ENCODE measurements around the gene SH3PXD2A. TPM values are rescaled to one million over a fixed set of nuclear protein-coding genes. Genes with fewer than 3 reads are reported as not detected.

SH3PXD2A gene
- total and polyA plus RNA-seq, 4 experiments from 2014 or later: 0.39 to 17.5 (median 8.9) TPM

DNA sequence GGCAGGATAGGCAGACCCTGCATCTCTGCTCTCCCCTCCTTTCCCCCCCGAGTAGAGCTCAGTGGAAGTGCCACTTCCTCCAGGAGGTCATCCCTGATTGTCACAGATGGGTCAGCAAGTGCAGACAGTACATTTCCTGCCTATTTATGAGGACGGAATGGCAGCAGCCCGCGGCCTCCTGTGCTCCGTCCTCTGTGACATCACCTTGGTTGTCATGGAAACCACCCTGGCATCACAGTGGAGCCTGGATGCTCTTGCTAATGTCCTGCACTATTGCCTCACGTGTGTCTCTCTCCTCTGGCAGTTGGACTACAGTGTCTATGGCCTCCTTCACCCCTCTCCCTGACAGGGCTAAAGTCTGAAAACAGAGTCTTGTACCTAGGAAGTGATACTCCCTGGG lies 148.6 kb downstream of the SH3PXD2A start:
- H3K27ac Mint-ChIP-seq: no peak overlapping the region
- CTCF ChIA-PET (ENCODE audit: partially characterized antibody): interaction anchor here (2.0 kb wide), 1 partner anchor 20 kb away, joined by 7 read pairs; no protein-coding TSS in a partner anchor
- Histone ChIP-seq H3K4me3 (ENCODE audit: low read length in 2 of 2) (no peak overlapping the region), H3K36me3 (ENCODE audit: insufficient read depth, low read length) (no peaks in the 10 kb centered on the region), H3K4me1 (ENCODE audit: insufficient read depth, low read length) (no peaks in the 10 kb centered on the region), H3K27me3 (ENCODE audit: insufficient read depth, low read length) (no peaks in the 10 kb centered on the region), H3K27ac (ENCODE audit: low read depth, low read length) (no peak overlapping the region), H3K9me3 (ENCODE audit: control insufficient read depth in 1 of 2, low read length in 2 of 2) (no peaks in the 10 kb centered on the region)
- POLR2A ChIA-PET (ENCODE audit: partially characterized antibody): no interaction called here
- H3K36me3 Mint-ChIP-seq: no peaks in the 10 kb centered on the region
- intact Hi-C loops (cut with micrococcal nuclease): no loop called here
- H3K4me1 Mint-ChIP-seq: no peaks in the 10 kb centered on the region
- DNase-seq: no peak
- H3K4me3 Mint-ChIP-seq: no peak overlapping the region
- no peaks in the 10 kb centered on the region for H3K9me3 Mint-ChIP-seq
- no peaks in the 10 kb centered on the region for H3K27me3 Mint-ChIP-seq

GRCh38 chr10:103706047-103706446 lies 149.3 kb downstream of the SH3PXD2A start:
- no peak for DNase-seq
- Histone ChIP-seq H3K27me3 (ENCODE audit: insufficient read depth, low read length) (no peaks in the 10 kb centered on the region), H3K27ac (ENCODE audit: low read depth, low read length) (no peak overlapping the region), H3K36me3 (ENCODE audit: insufficient read depth, low read length) (no peaks in the 10 kb centered on the region), H3K9me3 (ENCODE audit: control insufficient read depth in 1 of 2, low read length in 2 of 2) (no peaks in the 10 kb centered on the region), H3K4me1 (ENCODE audit: insufficient read depth, low read length) (no peaks in the 10 kb centered on the region), H3K4me3 (ENCODE audit: low read length in 2 of 2) (no peak overlapping the region)
- H3K36me3 Mint-ChIP-seq: no peaks in the 10 kb centered on the region
- ChIA-PET CTCF (ENCODE audit: partially characterized antibody) (interaction anchor here (1.7 to 2.0 kb wide), 2 partner anchors 10 to 20 kb away, joined by 6 to 7 read pairs; no protein-coding TSS in a partner anchor), POLR2A (ENCODE audit: partially characterized antibody) (no interaction called here)
- H3K27ac Mint-ChIP-seq: no peak overlapping the region
- no peaks in the 10 kb centered on the region for H3K27me3 Mint-ChIP-seq
- intact Hi-C loops (cut with micrococcal nuclease): no loop called here
- no peaks in the 10 kb centered on the region for H3K4me1 Mint-ChIP-seq
- H3K9me3 Mint-ChIP-seq: no peaks in the 10 kb centered on the region
- H3K4me3 Mint-ChIP-seq: no peak overlapping the region

GRCh38 chr10:103703941-103704919 lies 151.1 kb downstream of the SH3PXD2A start:
- no peaks in the 10 kb centered on the region for H3K4me1 Mint-ChIP-seq
- no peak overlapping the region for H3K4me3 Mint-ChIP-seq
- no peak overlapping the region for H3K27ac ChIP-seq (ENCODE audit: low read depth, low read length)
- no peak overlapping the region for H3K27ac Mint-ChIP-seq
- no peaks in the 10 kb centered on the region for H3K36me3 ChIP-seq (ENCODE audit: insufficient read depth, low read length)
- H3K9me3 ChIP-seq (ENCODE audit: control insufficient read depth in 1 of 2, low read length in 2 of 2): no peaks in the 10 kb centered on the region
- H3K36me3 Mint-ChIP-seq: no peaks in the 10 kb centered on the region
- intact Hi-C loops (cut with micrococcal nuclease): no loop called here
- H3K27me3 Mint-ChIP-seq: no peaks in the 10 kb centered on the region
- CTCF ChIA-PET (ENCODE audit: partially characterized antibody): interaction anchor here (1.7 to 2.5 kb wide), 3 partner anchors 8 to 18 kb away, joined by 6 to 16 read pairs (median 8); no protein-coding TSS in a partner anchor
- H3K4me3 ChIP-seq (ENCODE audit: low read length in 2 of 2): no peak overlapping the region
- H3K4me1 ChIP-seq (ENCODE audit: insufficient read depth, low read length): no peaks in the 10 kb centered on the region
- DNase-seq: no peak
- no peaks in the 10 kb centered on the region for H3K9me3 Mint-ChIP-seq
- POLR2A ChIA-PET (ENCODE audit: partially characterized antibody): no interaction called here
- H3K27me3 ChIP-seq (ENCODE audit: insufficient read depth, low read length): no peaks in the 10 kb centered on the region

- Histone ChIP-seq H3K4me3 (ENCODE audit: low read length in 2 of 2) (no peak overlapping the region), H3K9me3 (ENCODE audit: control insufficient read depth in 1 of 2, low read length in 2 of 2) (no peaks in the 10 kb centered on the region), H3K27me3 (ENCODE audit: insufficient read depth, low read length) (no peaks in the 10 kb centered on the region), H3K27ac (ENCODE audit: low read depth, low read length) (no peak overlapping the region), H3K36me3 (ENCODE audit: insufficient read depth, low read length) (no peaks in the 10 kb centered on the region), H3K4me1 (ENCODE audit: insufficient read depth, low read length) (peaks cover 8% of the 10 kb centered on the region)
- CTCF ChIA-PET (ENCODE audit: partially characterized antibody): interaction anchor here (2.1 to 2.5 kb wide), 2 partner anchors 11 to 15 kb away, joined by 8 to 16 read pairs; no protein-coding TSS in a partner anchor
- Mint-ChIP-seq H3K27ac (no peak overlapping the region), H3K9me3 (no peaks in the 10 kb centered on the region), H3K4me3 (no peak overlapping the region), H3K4me1 (peaks cover under 1 to 13% (median 4%) of the 10 kb centered on the region in 4 donors), H3K36me3 (no peaks in the 10 kb centered on the region), H3K27me3 (no peaks in the 10 kb centered on the region)
- POLR2A ChIA-PET (ENCODE audit: partially characterized antibody): no interaction called here
- intact Hi-C loops (cut with micrococcal nuclease): no loop called here
- no peak for DNase-seq
These were observed 153.8 kb downstream of the SH3PXD2A start for GRCh38 chr10:103701380-103702222.

DNA sequence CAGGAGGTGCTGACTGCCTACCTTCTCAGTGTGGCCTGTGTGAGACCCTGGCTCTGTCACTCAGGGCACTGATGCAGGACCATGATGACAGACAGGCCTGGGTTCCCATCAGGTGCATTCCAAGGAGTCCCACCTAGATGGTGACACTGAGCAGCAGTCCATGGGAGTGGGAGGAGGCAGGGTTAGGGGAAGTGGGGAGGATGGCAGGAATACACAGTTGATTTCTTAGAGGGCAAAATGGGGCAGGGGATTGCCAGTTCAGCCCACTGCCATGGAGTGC lies 155.0 kb downstream of the SH3PXD2A start:
- intact Hi-C loops (cut with micrococcal nuclease): no loop called here

DNA sequence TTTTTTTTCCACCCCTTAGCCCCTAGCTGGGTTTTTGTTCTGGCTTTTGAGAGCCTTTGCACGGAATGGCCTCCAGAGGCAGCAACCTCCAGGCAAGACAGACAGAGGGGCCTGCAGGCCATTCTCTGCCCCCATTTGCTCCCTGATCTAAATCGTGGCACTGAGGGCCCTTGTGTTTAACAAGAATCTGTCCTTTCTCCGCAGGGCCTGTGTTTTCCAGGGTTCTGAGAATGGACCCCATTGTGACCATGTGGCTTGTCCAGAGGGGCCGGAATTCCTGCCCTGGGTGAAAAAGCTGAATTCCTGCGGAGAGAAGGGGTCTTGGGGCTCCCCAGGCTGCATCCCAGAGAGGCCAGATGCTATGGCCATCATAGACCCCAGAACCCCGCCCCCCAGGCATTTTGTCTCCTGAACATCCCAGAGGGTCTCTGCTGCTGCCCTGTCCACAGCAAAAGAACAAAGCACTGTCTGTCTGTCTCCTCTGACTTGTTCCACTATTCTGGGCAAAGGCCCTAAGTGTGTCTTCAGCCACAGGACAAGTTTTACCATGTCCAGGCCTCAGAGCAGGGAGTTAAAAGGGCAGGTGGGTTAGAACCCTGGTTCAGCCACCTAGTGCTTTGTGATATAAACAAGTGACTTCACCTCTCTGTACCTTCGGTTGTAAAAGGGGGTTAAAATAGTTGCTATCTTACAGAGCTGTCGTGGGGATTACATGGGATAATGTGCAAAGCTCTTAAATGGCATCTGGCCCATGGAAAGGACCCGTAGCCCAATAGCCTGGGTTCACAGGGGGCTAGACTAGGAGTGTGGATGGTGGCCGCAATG lies 155.6 kb downstream of the SH3PXD2A start:
- intact Hi-C loops (cut with micrococcal nuclease): no loop called here
- Histone ChIP-seq H3K36me3 (ENCODE audit: insufficient read depth, low read length) (no peaks in the 10 kb centered on the region), H3K27me3 (ENCODE audit: insufficient read depth, low read length) (no peaks in the 10 kb centered on the region), H3K4me1 (ENCODE audit: insufficient read depth, low read length) (peaks cover 24% of the 10 kb centered on the region), H3K4me3 (ENCODE audit: low read length in 2 of 2) (no peak overlapping the region), H3K9me3 (ENCODE audit: control insufficient read depth in 1 of 2, low read length in 2 of 2) (no peaks in the 10 kb centered on the region), H3K27ac (ENCODE audit: low read depth, low read length) (no peak overlapping the region)
- ChIA-PET CTCF (ENCODE audit: partially characterized antibody) (interaction anchor here (1.0 to 6.2 kb wide), 3 partner anchors 11 to 13 kb away, joined by 3 to 53 read pairs (median 12); no protein-coding TSS in a partner anchor), POLR2A (ENCODE audit: partially characterized antibody) (no interaction called here)
- no peaks in the 10 kb centered on the region for H3K9me3 Mint-ChIP-seq
- DNase-seq: no peak
- no peaks in the 10 kb centered on the region for H3K36me3 Mint-ChIP-seq
- H3K4me1 Mint-ChIP-seq: peaks cover 5 to 27% (median 11%) of the 10 kb centered on the region in 4 donors
- no peak overlapping the region for H3K4me3 Mint-ChIP-seq
- H3K27ac Mint-ChIP-seq: no peak overlapping the region
- no peaks in the 10 kb centered on the region for H3K27me3 Mint-ChIP-seq

More for the DNA sequence above, 155.0 kb downstream of the SH3PXD2A start:
- Histone ChIP-seq H3K27me3 (ENCODE audit: insufficient read depth, low read length) (no peaks in the 10 kb centered on the region), H3K27ac (ENCODE audit: low read depth, low read length) (no peak overlapping the region), H3K36me3 (ENCODE audit: insufficient read depth, low read length) (no peaks in the 10 kb centered on the region), H3K4me1 (ENCODE audit: insufficient read depth, low read length) (peaks cover 20% of the 10 kb centered on the region), H3K9me3 (ENCODE audit: control insufficient read depth in 1 of 2, low read length in 2 of 2) (no peaks in the 10 kb centered on the region), H3K4me3 (ENCODE audit: low read length in 2 of 2) (no peak overlapping the region)
- ChIA-PET POLR2A (ENCODE audit: partially characterized antibody) (no interaction called here), CTCF (ENCODE audit: partially characterized antibody) (interaction anchor here (2.8 kb wide), 1 partner anchor 11 kb away, joined by 12 read pairs; no protein-coding TSS in a partner anchor)
- Mint-ChIP-seq H3K4me3 (no peak overlapping the region), H3K27ac (no peak overlapping the region), H3K9me3 (no peaks in the 10 kb centered on the region), H3K27me3 (no peaks in the 10 kb centered on the region), H3K4me1 (peaks cover 5 to 26% (median 11%) of the 10 kb centered on the region in 4 donors), H3K36me3 (no peaks in the 10 kb centered on the region)
- no peak for DNase-seq
